Liver (tissue), 3 donors: Measurements from ENCODE around the gene SASH3.

ENCODE experiments used
- ATF3 ChIP-seq: IDR thresholded peaks from 2 replicates; pipeline ENCODE4 v1.6.1; 2016; ENCODE audit warnings: antibody characterized with exemption
- EGR1 ChIP-seq, 2 donors: IDR thresholded peaks; 2 replicates each; pipeline ENCODE4 v1.6.1; 2016 to 2018; ENCODE audit warnings: antibody characterized with exemption in 2 of 2, low read depth in 2 of 2
- FOXA1 ChIP-seq: IDR thresholded peaks from 2 replicates; pipeline ENCODE4 v1.6.1; 2016; ENCODE audit warnings: antibody characterized with exemption
- HNF4A ChIP-seq, 2 donors: conservative IDR thresholded peaks; 2 replicates each; pipeline ENCODE4 v1.6.1; 2016; ENCODE audit warnings: antibody characterized with exemption in 2 of 2, mild to moderate bottlenecking in 2 of 2
- HNF4G ChIP-seq: IDR thresholded peaks from 2 replicates; pipeline ENCODE4 v1.6.1; 2016; ENCODE audit warnings: antibody characterized with exemption
- JUND ChIP-seq, 2 donors: IDR thresholded peaks; 2 replicates each; pipeline ENCODE4 v1.6.1; 2016; ENCODE audit warnings: antibody characterized with exemption in 2 of 2
- RAD21 ChIP-seq, 2 donors: IDR thresholded peaks; 2 replicates each; pipeline ENCODE4 v1.6.1; 2016; ENCODE audit warnings: antibody characterized with exemption in 2 of 2, mild to moderate bottlenecking in 2 of 2
- REST ChIP-seq: IDR thresholded peaks from 2 replicates; pipeline ENCODE4 v1.6.1; 2016; ENCODE audit warnings: antibody characterized with exemption, mild to moderate bottlenecking
- SP1 ChIP-seq: IDR thresholded peaks from 2 replicates; pipeline ENCODE4 v1.6.1; 2018; ENCODE audit warnings: antibody characterized with exemption, mild to moderate bottlenecking
- TAF1 ChIP-seq: conservative IDR thresholded peaks from 2 replicates; pipeline ENCODE4 v1.6.1; 2016; ENCODE audit warnings: antibody characterized with exemption, mild to moderate bottlenecking
- YY1 ChIP-seq: IDR thresholded peaks from 2 replicates; pipeline ENCODE4 v1.6.1; 2016; ENCODE audit warnings: antibody characterized with exemption, mild to moderate bottlenecking
- TF ChIP-seq, protein P1 (sequence below): fragments of 150-350 bp; IDR thresholded peaks from 2 replicates; pipeline ENCODE4 v1.5.1; 2017; ENCODE audit warnings: improper control_type of control experiment, low read depth, low read length; ENCODE audit not compliant: missing input control
- TF ChIP-seq, protein P2 (sequence below): IDR thresholded peaks from 2 replicates; pipeline ENCODE4 v1.6.1; 2016; ENCODE audit warnings: antibody characterized with exemption
- TF ChIP-seq, protein P3 (sequence below): IDR thresholded peaks from 2 replicates; pipeline ENCODE4 v1.6.1; 2016; ENCODE audit warnings: antibody characterized with exemption
- donor health status: healthy.
- donor health status: healthy.

DNA sequence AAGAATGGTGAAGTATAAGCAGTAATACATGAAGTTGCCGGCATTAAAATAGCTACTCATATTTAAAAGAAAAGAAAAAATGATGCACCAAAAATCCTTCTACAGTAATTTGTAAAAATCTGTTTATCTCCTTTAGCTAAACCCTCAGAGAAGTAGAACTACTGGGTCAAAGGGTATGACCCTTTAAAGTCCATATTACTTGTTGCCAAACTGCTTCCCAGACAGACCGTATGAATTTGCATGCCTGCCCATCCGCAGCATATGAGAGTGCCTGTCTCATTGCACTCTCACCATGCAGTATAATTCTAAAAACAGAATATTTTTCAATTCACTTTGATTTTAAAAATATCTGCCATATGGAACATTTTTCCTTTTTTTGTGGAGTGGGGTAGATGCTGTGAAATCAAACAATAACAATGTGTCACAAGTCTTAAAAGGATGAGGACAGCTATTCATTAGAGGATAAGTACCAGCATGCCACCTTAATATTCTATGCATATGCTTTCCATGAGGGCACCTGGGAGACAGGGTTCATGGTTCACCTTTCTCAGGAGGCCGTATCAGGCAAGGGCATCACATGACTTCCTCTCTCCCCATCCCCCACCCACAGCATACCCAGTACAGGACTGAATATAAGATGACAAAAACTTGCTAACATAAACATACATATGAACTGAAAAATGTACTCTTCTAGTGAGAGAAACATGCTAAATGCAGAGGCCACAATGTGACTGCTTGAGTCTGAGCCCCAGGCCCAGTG lies 46.2 kb downstream of the SASH3 start:
- TF ChIP-seq, protein P1, sequence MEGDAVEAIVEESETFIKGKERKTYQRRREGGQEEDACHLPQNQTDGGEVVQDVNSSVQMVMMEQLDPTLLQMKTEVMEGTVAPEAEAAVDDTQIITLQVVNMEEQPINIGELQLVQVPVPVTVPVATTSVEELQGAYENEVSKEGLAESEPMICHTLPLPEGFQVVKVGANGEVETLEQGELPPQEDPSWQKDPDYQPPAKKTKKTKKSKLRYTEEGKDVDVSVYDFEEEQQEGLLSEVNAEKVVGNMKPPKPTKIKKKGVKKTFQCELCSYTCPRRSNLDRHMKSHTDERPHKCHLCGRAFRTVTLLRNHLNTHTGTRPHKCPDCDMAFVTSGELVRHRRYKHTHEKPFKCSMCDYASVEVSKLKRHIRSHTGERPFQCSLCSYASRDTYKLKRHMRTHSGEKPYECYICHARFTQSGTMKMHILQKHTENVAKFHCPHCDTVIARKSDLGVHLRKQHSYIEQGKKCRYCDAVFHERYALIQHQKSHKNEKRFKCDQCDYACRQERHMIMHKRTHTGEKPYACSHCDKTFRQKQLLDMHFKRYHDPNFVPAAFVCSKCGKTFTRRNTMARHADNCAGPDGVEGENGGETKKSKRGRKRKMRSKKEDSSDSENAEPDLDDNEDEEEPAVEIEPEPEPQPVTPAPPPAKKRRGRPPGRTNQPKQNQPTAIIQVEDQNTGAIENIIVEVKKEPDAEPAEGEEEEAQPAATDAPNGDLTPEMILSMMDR, result no peak
- TF ChIP-seq YY1 (no peak), REST (no peak), EGR1 (IDR thresholded peaks at IDR 0.05; ENCODE audit: low read depth in 2 of 2) (no peak), HNF4A (conservative IDR thresholded peaks at IDR 0.05) (peak; percentile 54 to 62), SP1 (peak; percentile 29), JUND (IDR thresholded peaks at IDR 0.05) (no peak), ATF3 (no peak), HNF4G (no peak), FOXA1 (no peak), RAD21 (IDR thresholded peaks at IDR 0.05) (no peak), TAF1 (no peak)
- TF ChIP-seq, protein P2, sequence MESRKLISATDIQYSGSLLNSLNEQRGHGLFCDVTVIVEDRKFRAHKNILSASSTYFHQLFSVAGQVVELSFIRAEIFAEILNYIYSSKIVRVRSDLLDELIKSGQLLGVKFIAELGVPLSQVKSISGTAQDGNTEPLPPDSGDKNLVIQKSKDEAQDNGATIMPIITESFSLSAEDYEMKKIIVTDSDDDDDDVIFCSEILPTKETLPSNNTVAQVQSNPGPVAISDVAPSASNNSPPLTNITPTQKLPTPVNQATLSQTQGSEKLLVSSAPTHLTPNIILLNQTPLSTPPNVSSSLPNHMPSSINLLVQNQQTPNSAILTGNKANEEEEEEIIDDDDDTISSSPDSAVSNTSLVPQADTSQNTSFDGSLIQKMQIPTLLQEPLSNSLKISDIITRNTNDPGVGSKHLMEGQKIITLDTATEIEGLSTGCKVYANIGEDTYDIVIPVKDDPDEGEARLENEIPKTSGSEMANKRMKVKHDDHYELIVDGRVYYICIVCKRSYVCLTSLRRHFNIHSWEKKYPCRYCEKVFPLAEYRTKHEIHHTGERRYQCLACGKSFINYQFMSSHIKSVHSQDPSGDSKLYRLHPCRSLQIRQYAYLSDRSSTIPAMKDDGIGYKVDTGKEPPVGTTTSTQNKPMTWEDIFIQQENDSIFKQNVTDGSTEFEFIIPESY, result no peak
- TF ChIP-seq, protein P3, sequence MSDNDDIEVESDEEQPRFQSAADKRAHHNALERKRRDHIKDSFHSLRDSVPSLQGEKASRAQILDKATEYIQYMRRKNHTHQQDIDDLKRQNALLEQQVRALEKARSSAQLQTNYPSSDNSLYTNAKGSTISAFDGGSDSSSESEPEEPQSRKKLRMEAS, result peak; percentile 37
